Breast epithelium (tissue), 4 donors: Measurements from ENCODE around the gene TMEM108. TPM values are rescaled to one million over a fixed set of nuclear protein-coding genes. Genes with fewer than 3 reads are reported as not detected.

ENCODE experiments used
- DNase-seq, 2 donors: peaks; one replicate each; pipeline ENCODE4 v3.0.0-alpha.2; 2019; ENCODE audit warnings: low spot score in 2 of 2
- H3K27ac ChIP-seq, 2 donors: fragments of 200-600 bp; sonication (generic) in 1 of 2; one replicate each; pipeline ENCODE4 v1.5.1; 2016 to 2019; ENCODE audit warnings: mild to moderate bottlenecking in 1 of 2
- H3K27me3 ChIP-seq, 2 donors: fragments of 200-600 bp; sonication (generic) in 1 of 2; one replicate each; pipeline versions ENCODE4 v1.5.1 to v1.6.0; 2017 to 2019; ENCODE audit warnings: control low read depth in 1 of 2, mild to moderate bottlenecking in 1 of 2
- H3K36me3 ChIP-seq: fragments of 200-600 bp; one replicate; pipeline ENCODE4 v1.5.1; 2019
- H3K4me1 ChIP-seq, 2 donors: fragments of 200-600 bp; sonication (generic); one replicate each; pipeline ENCODE4 v1.5.1; 2016 to 2019; ENCODE audit warnings: control low read depth in 1 of 2
- H3K4me3 ChIP-seq, 3 donors: fragments of 200-600 bp; sonication (generic); 1 replicate in 2 of 3; 2 replicates in 1 of 3; pipeline ENCODE4 v1.5.1; 2016 to 2019; ENCODE audit warnings: mild to moderate bottlenecking in 3 of 3, moderate library complexity in 2 of 3
- H3K9me3 ChIP-seq, 2 donors: fragments of 200-600 bp; sonication (generic) in 1 of 2; one replicate each; pipeline ENCODE4 v1.5.1; 2016 to 2019; ENCODE audit warnings: control low read depth in 1 of 2
- CTCF ChIP-seq, 3 donors: fragments of 450-650 bp; IDR thresholded peaks; one replicate each; pipeline ENCODE4 v1.5.1; 2016 to 2017; ENCODE audit warnings: antibody characterized with exemption in 3 of 3, mild to moderate bottlenecking in 3 of 3, moderate library complexity in 3 of 3
- POLR2A ChIP-seq: fragments of 450-650 bp; IDR thresholded peaks from one replicate; pipeline ENCODE4 v1.6.1; 2016; ENCODE audit warnings: antibody characterized with exemption, mild to moderate bottlenecking, moderate library complexity
- POLR2AphosphoS5 ChIP-seq, 3 donors: sonication (generic); formaldehyde crosslinking; IDR thresholded peaks; one replicate each; pipeline ENCODE4 v1.6.1; 2017; ENCODE audit warnings: antibody characterized with exemption in 3 of 3
- intact Hi-C: fragments of 100-400 bp; cut with DNase I; formaldehyde crosslinking; loops from one replicate; pipeline ENCODE4 v1.15.1; 2023; ENCODE audit warnings: low total_unique reads
- total RNA-seq, 3 donors: library from RNA; depleted of rRNA; stranded (reverse); fragments of >200 nt; gene quantifications; one replicate each; pipeline ENCODE4 v1.1.0, GENCODE V29; 2016

TMEM108 gene
- total RNA-seq, 3 donors from 2014 or later: 0.44 to 0.98 (median 0.48) TPM

- H3K9me3 ChIP-seq: no peaks in the 10 kb centered on the region
- no peak for DNase-seq
- no peaks in the 10 kb centered on the region for H3K36me3 ChIP-seq
- H3K27me3 ChIP-seq: no peaks in the 10 kb centered on the region
- H3K27ac ChIP-seq: no peak overlapping the region
- intact Hi-C loops: no loop called here
- H3K4me1 ChIP-seq: no peaks in the 10 kb centered on the region
- TF ChIP-seq CTCF (IDR thresholded peaks at IDR 0.05) (no peak), POLR2AphosphoS5 (IDR thresholded peaks at IDR 0.05) (no peak), POLR2A (no peak)
- H3K4me3 ChIP-seq: no peak overlapping the region
Observed at GRCh38 chr3:133280586-133280985, 242.4 kb downstream of the TMEM108 start.

GRCh38 chr3:133282236-133282635, 244.0 kb downstream of the TMEM108 start:
- no peaks in the 10 kb centered on the region for H3K9me3 ChIP-seq
- TF ChIP-seq POLR2A (no peak), POLR2AphosphoS5 (IDR thresholded peaks at IDR 0.05) (no peak), CTCF (IDR thresholded peaks at IDR 0.05) (no peak)
- H3K27ac ChIP-seq: no peak overlapping the region
- no peak for DNase-seq
- no peaks in the 10 kb centered on the region for H3K36me3 ChIP-seq
- H3K4me1 ChIP-seq: no peaks in the 10 kb centered on the region
- H3K27me3 ChIP-seq: no peaks in the 10 kb centered on the region
- intact Hi-C loops: no loop called here
- no peak overlapping the region for H3K4me3 ChIP-seq

- Histone ChIP-seq H3K27me3 (no peaks in the 10 kb centered on the region), H3K4me1 (no peaks in the 10 kb centered on the region), H3K4me3 (no peak overlapping the region), H3K9me3 (no peaks in the 10 kb centered on the region), H3K27ac (no peak overlapping the region), H3K36me3 (no peaks in the 10 kb centered on the region)
- intact Hi-C loops: no loop called here
- TF ChIP-seq POLR2A: no peak
- no peak for TF ChIP-seq POLR2AphosphoS5 (IDR thresholded peaks at IDR 0.05)
- TF ChIP-seq CTCF (IDR thresholded peaks at IDR 0.05): no peak
- DNase-seq: no peak
Observed at GRCh38 chr3:133283958-133284807, 246.0 kb downstream of the TMEM108 start.

- H3K4me1 ChIP-seq: no peaks in the 10 kb centered on the region
- H3K27me3 ChIP-seq: no peaks in the 10 kb centered on the region
- no peaks in the 10 kb centered on the region for H3K9me3 ChIP-seq
- TF ChIP-seq CTCF (IDR thresholded peaks at IDR 0.05) (no peak), POLR2AphosphoS5 (IDR thresholded peaks at IDR 0.05) (no peak), POLR2A (no peak)
- no peak overlapping the region for H3K4me3 ChIP-seq
- no peaks in the 10 kb centered on the region for H3K36me3 ChIP-seq
- DNase-seq: no peak
- intact Hi-C loops: no loop called here
- H3K27ac ChIP-seq: no peak overlapping the region
Observed at GRCh38 chr3:133289322-133289721, 251.1 kb downstream of the TMEM108 start.

GRCh38 chr3:133292296-133292695, 254.1 kb downstream of the TMEM108 start:
- intact Hi-C loops: no loop called here
- DNase-seq: no peak
- H3K36me3 ChIP-seq: no peaks in the 10 kb centered on the region
- H3K27ac ChIP-seq: no peak overlapping the region
- TF ChIP-seq POLR2A (no peak), POLR2AphosphoS5 (IDR thresholded peaks at IDR 0.05) (no peak), CTCF (IDR thresholded peaks at IDR 0.05) (no peak)
- no peaks in the 10 kb centered on the region for H3K9me3 ChIP-seq
- H3K27me3 ChIP-seq: no peaks in the 10 kb centered on the region
- H3K4me3 ChIP-seq: no peak overlapping the region
- no peaks in the 10 kb centered on the region for H3K4me1 ChIP-seq
